Measurements from ENCODE around the gene PPFIA2.

DNA sequence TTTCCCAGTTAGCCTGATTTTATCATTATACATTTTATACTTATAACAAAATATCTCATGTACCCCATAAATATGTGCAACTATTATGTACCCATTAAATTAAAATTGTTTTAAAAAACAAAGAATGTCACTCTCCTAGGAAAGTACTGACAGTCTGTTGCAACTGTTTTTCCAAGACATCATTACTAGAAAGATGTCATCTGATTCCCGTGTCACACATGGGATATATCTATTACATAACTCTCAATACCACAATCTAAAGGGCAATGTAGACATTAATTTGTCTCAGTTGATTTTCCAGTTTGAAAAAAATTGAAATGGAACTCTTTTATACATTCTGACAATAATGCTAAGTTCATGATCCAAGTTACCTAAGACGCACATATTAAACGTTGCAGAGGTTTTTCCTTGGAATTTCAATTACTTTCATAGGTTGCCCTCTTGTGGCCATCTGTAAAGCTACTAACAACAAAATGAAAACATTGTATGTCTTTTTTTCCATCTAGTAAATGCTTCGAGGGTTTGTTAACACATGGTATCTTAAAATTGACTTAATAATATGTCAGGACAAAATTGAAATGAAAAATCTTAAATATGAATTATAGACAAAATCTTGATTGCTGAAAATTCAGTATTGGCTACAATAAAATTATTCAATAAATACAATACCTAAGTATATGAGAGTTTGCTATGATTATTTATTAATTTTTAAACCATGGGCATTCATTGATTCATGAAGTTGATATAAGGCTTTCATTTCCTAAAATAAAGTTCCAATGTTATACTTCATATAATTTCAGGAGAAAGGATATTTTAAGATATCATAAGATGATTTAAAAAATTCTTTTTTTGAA lies 131.6 kb downstream of the PPFIA2 start:
- TF ChIP-seq, protein P1, sequence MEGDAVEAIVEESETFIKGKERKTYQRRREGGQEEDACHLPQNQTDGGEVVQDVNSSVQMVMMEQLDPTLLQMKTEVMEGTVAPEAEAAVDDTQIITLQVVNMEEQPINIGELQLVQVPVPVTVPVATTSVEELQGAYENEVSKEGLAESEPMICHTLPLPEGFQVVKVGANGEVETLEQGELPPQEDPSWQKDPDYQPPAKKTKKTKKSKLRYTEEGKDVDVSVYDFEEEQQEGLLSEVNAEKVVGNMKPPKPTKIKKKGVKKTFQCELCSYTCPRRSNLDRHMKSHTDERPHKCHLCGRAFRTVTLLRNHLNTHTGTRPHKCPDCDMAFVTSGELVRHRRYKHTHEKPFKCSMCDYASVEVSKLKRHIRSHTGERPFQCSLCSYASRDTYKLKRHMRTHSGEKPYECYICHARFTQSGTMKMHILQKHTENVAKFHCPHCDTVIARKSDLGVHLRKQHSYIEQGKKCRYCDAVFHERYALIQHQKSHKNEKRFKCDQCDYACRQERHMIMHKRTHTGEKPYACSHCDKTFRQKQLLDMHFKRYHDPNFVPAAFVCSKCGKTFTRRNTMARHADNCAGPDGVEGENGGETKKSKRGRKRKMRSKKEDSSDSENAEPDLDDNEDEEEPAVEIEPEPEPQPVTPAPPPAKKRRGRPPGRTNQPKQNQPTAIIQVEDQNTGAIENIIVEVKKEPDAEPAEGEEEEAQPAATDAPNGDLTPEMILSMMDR (IDR thresholded peaks at IDR 0.05) = no peak
- no peak for TF ChIP-seq POLR2A (IDR thresholded peaks at IDR 0.05)

Measured in lower leg skin (tissue), 3 donors.